Measurements from ENCODE around the gene JPT1.

- TF ChIP-seq, protein P1, sequence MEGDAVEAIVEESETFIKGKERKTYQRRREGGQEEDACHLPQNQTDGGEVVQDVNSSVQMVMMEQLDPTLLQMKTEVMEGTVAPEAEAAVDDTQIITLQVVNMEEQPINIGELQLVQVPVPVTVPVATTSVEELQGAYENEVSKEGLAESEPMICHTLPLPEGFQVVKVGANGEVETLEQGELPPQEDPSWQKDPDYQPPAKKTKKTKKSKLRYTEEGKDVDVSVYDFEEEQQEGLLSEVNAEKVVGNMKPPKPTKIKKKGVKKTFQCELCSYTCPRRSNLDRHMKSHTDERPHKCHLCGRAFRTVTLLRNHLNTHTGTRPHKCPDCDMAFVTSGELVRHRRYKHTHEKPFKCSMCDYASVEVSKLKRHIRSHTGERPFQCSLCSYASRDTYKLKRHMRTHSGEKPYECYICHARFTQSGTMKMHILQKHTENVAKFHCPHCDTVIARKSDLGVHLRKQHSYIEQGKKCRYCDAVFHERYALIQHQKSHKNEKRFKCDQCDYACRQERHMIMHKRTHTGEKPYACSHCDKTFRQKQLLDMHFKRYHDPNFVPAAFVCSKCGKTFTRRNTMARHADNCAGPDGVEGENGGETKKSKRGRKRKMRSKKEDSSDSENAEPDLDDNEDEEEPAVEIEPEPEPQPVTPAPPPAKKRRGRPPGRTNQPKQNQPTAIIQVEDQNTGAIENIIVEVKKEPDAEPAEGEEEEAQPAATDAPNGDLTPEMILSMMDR (IDR thresholded peaks at IDR 0.05; ENCODE audit: poor library complexity), result no peak
- no peak for TF ChIP-seq EZH2 (IDR thresholded peaks at IDR 0.05; ENCODE audit: borderline replicate concordance)
- no peak for TF ChIP-seq EZH2phosphoT487 (IDR thresholded peaks at IDR 0.05; ENCODE audit: low read depth, severe bottlenecking, unreplicated experiment)
Measured at GRCh38 chr17:75102385-75102821, 51.9 kb downstream of the JPT1 start.
